HG03159 (cell line): ENCODE measurements around the gene PLG.
"Not testable (repeated sequence)": the region's sequence is repeated elsewhere in the genome, so short reads cannot be mapped to it uniquely, and the experiment has no call there.

ENCODE experiments used
- ATAC-seq: cut with Tn5 transposase; IDR thresholded peaks from one replicate; pipeline ENCODE4 v1.9.1; 2021; ENCODE audit warnings: mild to moderate bottlenecking, moderate library complexity; ENCODE audit not compliant: unreplicated experiment

Gene PLG

DNA sequence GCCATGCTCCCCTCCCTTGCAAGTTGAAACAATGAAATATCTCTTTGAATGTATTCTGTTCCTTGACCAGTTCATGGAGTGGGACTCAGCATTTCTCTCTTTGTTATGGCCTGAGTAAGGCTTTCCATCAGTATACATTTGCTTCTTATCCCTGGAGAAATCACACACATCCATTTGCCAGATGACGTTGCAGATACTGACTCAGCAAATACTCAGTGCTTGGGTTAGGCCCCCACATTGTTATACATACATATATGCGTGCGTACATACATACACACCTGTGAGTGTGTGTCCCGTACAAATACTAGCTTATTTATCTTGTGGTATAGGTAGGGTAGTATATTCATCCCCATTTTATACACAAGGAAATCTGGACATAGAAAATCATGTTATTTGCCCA is 72.4 kb downstream of the PLG start:
- ATAC-seq: no peak

DNA sequence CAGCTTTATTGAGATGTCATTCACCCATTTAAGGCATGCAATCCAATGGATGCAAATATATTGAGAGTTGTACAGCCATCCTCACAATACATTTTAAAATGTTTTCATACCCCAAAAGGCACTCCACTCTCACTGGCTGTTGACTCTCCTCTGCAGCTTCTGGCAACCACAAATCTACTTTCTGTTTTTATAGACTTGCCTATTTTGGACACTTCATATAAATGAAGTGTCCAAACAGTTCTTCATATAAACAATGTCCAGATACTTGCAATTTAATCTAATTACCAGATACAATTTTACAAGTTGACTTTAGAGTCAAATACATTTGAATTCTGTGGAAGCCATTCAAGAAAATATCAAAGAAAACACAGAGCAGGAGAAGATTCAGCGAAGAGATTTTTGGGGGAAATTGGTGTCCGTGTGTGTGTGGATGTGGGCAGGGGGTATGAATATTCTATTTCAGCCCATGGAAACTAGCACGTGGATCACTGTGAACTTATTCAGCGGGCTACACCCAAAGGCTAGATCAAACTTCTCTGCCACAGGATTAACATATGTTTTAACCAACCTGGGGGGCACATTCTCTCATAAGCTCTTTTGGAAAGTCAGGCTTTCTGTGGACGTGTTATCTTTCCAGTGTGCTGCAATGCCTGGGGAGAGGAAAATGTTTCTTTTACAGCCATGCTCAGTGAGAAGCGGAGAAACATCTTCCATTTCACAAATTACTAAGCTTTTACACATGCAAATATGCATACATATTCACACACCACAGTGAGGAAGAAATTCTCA is 73.9 kb downstream of the PLG start:
- peak; percentile 63 for ATAC-seq

DNA sequence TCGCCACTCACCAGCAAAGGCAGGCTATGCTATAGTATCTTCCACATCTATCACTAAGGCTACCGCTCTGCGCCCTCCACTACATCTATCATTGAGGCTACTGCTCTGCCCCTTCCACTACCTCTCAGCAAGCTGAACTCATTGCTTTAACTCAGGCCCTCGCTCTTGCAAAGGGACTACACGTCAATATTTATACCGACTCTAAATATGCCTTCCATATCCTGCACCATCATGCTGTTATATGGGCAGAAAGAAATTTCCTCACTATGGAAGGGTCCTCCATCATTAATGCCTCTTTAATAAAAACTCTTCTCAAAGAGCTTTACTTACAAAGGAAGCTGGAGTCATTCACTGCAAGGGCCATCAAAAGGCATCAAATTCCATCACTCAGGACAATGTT is 77.1 kb downstream of the PLG start:
- not testable (repeated sequence) for ATAC-seq

DNA sequence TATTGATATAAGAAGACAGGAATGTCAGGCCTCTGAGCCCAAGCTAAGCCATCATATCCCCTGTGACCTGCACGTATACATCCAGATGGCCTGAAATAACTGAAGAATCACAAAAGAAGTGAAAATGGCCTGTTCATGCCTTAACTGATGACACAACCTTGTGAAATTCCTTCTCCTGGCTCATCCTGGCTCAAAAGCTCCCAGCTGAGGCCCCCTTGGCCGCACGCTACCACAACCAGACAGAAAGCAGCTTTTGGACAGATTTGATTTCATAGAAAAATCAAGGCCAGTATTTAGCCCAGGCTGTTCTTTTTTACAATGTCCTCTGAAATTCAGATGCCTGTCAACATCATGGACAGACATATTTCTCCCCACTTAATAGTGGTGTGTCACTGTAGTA is 78.6 kb downstream of the PLG start:
- ATAC-seq: not testable (repeated sequence)

DNA sequence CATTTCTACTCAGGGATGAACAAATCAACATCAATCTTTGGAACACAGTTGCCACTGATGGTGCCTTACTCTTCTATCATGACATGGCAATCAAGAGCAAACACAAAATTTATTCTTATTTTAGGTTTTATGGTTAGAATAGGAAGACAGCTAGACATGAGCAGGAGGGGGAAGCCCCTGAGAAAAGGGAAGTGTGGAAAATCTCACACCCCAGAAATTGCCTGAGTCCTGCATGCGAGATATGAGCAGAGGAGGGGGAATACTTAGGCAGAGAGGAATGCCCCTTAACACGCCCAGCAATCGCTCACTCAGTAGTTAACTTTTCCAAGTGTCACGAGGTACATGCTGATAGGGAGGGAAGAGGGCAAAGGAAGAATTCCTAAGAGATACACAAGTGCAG is 79.3 kb downstream of the PLG start:
- no peak for ATAC-seq

DNA sequence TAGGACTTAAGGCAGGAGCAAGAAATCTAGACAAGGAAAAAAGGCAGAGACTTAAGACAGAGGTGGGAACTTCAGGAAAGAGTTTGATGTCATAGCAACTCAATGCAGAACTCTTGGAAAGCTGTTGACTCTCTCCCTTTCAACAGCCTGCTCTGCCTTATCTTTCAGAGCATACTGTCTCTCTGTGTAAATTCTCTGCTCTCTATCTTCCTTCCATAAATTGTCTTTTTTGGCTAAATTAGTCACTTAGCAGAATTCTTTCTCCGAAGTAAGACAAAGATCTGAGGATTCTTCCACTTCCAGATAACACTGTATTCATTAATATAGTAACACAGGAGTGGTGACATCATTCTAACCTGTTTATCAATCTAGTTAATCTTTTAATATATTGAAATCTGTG is 80.2 kb downstream of the PLG start:
- ATAC-seq: no peak

DNA sequence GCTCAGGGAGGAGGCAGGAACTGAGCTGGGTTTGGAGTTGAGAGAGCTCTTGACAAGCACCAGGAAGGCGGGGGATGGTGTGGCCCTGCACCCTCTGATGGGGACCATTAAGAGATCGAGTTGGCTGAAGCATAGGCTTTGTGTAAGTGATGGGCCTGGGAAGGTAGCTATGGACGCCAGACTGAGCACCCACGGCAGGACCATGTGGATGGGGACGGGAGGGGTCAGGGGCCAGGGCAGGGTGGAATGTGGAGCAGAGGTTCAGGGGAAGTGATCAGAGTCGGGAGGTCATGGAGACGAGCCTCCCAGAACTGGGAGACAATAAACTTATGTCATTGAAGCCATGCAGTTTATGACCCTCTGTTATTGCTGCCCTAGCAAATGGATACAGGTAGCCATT is 81.7 kb downstream of the PLG start:
- ATAC-seq: no peak

DNA sequence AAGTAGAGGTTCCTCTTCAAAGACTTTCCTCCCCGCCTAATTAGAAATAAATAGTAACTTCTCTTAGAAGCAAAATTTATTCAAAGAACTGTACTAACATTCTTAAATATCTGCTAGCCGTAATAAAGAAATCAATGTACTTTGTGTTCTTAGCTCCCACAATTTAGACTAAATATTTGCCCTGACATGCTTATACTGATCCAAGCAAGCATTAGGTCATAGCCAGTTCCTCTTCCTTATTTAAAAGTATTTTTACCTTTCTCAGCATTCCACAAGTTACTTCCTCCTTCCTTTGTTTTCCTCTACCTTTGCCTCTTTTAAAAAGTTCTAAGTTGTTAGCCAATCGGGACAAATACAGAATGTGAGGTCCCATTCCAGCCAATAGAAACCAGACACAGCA is 86.1 kb downstream of the PLG start:
- not testable (repeated sequence) for ATAC-seq

DNA sequence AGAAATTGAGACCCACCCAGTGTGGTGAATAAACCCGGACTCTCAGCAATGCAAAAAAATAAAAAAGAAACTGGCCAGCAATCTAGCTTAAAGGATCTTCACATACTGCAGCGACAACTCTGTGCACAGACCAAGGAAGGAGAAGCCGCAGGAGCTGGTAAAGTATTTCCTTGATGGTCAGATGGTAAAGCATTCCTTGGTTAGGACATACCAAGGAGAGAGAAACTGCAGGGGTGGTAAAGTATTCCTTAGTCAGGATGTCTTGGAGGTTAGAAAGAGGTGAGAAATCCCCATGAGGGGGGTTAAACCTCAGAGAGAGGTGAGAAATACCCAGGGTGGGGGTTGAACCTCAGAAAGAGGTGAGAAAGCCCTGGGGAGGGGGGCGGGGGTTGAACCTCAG is 86.8 kb downstream of the PLG start:
- no peak for ATAC-seq

DNA sequence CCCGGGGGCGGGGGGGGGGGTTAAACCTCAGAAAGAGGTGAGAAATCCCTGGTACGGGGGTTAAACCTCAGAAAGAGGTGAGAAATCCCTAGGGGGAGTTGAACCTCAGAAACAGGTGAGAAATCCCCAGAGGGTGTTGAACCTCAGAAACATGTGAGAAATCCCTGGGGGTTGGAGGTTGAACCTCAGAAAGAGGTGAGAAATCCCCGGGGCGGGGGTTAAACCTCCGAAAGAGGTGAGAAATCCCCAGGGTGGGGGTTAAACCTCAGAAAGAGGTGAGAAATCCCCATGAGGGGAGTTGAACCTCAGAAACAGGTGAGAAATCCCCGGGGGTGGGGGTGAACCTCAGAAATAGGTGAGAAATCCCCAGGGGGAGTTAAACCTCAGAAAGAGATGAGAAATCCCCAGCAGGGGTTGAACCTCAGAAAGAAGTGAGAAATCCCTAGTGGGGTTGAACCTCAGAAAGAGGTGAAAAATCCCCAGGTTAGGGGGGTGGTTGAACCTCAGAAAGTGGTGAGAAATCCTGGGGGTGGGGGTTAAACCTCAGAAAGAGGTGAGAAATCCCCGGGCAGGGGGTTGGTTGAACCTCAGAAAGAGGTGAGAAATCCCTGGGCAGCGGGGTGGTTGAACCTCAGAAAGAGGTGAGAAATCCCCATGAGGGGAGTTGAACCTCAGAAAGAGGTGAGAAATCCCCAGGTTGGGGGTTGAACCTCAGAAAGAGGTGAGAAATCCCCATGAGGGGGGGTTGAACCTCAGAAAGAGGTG is 87.4 kb downstream of the PLG start:
- no peak for ATAC-seq

DNA sequence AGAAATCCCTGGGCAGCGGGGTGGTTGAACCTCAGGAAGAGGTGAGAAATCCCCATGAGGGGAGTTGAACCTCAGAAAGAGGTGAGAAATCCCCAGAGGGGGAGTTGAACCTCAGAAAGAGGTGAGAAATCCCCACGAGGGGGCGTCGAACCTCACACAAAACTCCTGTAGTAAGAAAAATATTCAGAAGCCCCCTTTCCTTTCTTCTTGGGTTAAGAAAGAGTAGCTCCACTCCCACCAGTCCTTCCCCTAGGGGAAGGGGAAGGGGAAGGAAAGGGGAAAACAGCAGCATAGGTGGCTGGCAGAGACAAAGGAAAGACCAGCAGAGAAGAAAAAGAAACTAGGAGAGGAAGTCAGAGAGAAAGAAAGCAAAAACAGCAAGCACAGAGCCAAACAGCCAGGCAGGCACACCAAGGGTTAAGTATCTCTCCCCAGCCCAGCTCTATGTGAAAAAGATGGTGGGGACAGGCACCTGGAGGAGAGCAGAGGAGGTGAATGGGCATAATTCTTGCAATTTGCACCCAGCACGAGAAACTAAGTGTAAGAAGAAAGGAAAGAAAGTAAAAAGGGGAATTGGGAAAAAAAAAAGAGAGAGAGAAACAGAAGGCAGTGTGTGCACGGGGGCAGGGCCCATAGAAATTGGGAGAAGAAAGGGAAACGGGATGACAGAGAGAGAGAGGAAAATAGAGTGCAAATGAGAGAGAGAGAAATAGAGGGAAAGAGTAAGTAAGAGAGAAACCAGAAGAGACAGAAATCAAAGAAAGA is 88.2 kb downstream of the PLG start:
- ATAC-seq: peak; percentile 37

DNA sequence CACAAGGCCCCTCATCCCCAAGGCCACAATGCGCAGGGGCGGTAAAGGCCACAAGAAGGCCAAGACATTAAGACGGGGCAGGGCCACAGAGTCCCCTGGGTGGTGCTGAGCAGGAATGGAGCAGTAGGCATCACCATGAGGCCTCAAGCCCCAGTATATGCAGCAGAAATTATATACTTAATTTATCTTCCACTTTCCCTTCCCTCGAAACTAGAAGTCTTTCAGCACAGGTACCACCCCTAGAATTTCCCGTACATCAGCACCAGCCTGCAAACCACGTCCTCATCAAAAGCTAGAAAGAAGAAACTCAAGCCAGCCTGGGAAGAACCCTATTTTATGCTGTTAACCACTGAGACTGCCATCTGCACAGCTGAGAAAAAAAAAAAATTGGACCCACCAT is 89.4 kb downstream of the PLG start:
- peak; percentile 63 for ATAC-seq

DNA sequence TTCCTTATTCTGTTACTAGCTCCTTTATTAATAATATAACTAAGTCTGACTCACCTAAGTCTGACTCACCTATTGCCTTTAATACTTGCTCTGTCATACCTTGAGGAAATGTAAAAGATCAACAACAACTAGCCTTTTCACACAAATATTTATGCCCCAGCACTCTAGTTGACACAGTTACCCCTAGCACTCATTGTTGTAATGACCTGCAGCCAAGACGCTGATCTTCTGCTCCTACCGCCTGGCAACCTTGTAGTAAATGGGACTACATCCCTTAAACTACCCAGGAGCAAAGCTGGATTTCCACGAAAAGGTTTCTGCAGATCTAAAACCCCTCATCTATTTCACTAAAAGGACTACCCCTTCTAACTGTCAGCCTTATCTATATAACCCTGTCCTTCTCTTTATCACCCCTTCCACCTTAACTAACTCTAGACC is 90.0 kb downstream of the PLG start:
- peak; percentile 59 for ATAC-seq

DNA sequence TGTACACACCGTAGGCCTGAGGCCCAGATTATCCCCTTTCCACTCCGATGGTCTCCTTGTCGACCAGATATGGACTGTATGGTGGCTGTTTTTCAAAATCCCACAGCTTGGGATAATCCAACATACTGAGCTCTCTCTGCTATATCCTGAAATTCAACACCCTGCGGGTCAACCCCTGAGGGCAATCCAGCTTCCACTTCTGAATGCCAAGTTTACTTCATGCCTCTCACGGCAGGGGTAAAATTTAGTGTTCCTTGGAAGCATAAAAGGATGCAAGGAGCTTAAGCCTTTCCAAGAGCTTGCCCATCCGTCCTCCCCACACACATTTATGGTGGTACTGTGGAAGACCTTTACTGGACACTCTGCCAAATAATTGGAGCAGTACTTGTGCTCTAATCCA is 90.7 kb downstream of the PLG start:
- ATAC-seq: no peak

DNA sequence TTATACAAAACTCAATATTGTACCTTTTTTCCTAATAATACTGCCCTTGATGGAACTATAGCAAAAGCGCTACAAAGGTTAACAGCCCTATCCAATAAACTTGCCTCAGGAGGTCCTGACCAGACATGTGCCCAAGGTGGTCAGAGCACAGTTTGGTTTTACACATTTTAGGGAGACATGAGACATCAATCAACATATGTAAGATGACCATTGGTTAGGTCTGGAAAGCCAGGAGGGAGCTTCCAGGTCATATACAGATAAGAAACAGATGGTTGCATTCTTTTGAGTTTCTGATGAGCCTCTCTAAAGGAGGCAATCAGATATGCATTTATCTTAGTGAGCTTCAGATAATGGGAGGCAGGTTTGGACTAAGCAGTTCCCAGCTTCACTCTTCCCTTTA is 91.6 kb downstream of the PLG start:
- no peak for ATAC-seq

DNA sequence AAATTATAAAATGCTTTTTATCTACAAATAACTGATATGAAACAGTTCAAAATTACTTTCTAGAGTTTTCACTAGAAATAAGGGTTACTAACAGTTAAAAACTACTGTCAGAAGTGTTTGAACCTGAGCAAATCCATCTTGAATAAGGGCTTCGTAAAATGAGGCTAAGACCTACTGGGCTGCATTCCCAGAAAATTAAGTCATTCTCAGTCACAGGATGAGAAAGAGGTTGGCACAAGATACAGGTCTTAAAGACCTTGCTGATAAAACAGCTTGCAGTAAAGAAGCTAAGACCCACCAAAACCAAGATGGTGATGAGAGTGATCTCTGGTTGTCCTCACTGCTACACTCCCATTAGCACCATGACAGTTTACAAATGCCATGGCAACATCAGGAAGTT is 93.7 kb downstream of the PLG start:
- ATAC-seq: no peak

DNA sequence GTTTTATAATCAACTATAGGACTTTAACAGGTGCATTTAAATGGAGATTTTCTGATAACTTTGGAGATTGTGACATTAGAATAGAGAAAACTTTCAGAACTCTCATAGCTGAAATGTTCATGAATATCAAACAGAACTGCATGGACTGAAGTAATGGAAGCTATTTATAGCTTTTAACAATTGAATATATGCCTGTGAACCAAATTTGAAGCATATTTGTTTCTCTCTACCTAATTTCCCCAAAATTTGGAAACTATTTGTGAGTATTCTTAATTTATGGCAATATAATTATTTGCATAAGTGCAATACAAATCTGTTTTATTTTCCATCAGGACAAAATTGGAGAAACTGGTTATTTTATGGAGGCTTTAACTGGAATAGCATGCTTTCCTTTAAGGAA is 96.6 kb downstream of the PLG start:
- no peak for ATAC-seq

DNA sequence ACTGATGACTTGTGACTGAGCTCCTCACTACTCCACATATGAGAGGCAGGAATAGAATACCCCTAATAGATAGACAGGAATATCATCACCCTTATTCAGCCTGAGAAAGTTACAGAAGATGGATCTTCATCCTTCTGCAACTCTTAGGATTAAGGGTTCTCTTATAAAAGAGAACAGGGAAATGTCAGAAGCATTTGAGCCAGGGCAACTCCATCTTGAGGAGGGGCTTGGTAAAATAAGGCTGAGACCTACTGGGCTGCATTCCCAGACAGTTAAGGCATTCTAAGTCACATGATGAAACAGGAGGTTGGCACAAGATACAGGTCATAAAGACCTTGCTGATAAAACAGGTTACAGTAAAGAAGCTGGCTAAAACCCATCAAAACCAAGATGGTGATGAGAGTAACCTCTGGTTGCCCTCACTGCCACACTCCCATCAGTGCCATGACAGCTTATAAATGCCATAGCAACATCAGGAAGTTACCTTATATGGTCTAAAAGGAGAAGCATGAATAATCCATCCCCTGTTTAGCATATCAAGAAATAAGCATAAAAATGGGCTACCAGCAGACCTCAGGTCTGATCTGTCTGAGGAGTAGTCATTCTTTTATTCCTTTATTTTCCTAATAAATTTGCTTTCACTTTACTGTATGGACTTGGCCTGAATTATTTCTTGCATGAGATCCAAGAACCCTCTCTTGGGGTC is 97.9 kb downstream of the PLG start:
- ATAC-seq: no peak

DNA sequence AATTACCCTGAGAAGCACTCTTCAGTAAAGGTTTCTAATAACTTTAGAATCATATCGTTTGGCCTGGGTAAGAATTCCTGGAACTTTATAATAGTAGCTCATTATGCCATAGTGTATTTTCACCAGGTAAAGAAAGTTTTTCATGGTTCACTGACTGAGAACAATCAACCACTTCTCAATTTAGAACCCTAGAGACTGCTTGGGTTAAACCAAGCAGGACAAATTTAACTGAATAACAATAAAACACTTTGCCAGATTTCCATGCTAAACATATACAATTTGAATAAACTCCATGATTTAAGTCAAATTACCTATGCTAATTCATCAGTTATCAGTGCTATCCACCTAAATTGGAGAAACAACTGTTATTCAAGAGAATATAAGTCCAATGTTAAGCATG is 99.4 kb downstream of the PLG start:
- no peak for ATAC-seq

DNA sequence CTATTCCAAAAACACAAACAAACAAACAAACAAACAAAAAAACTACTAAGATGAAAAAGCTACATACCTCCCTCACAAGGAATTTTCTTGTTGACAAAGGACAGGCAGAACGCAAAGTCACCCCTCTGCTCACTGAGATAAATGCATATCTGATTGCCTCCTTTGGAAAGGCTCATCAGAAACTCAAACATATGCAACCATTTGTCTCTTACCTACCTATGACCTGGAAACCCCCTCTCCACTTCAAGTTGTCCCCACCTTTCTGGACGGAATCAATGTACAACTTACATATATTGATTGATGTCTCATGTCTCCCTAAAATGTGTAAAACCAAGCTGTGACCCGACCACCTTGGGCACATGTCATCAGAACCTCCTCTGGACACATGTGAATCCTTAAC is 100.0 kb downstream of the PLG start:
- not testable (repeated sequence) for ATAC-seq
